NCI-H1092 (cell line): ENCODE results near the gene EHD3.

ENCODE experiments used
- DNase-seq: peaks from one replicate; lab custom pipeline; 2025; lab: John Stamatoyannopoulos, UW

The EHD3 gene

DNA sequence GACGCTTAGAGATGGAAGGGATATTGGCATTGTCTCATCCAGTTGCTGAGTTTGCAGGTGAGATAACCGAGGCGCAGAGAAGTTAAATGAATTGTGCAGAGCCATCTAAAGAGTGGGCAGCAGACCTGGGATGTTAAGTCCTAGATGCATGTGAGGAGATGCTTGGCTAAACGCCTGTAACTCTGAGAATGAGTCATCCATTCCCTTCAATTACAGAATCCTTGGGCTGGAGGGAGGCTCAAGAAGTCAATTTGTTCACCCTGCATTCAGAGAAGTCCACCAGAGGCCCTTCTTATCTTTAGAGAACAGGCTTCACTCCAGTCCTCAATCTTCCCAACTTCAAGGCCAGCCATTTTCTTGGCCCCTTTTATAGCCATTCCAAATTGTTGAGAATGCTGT lies 1.6 kb downstream of the EHD3 start:
- DNase-seq: no peak

DNA sequence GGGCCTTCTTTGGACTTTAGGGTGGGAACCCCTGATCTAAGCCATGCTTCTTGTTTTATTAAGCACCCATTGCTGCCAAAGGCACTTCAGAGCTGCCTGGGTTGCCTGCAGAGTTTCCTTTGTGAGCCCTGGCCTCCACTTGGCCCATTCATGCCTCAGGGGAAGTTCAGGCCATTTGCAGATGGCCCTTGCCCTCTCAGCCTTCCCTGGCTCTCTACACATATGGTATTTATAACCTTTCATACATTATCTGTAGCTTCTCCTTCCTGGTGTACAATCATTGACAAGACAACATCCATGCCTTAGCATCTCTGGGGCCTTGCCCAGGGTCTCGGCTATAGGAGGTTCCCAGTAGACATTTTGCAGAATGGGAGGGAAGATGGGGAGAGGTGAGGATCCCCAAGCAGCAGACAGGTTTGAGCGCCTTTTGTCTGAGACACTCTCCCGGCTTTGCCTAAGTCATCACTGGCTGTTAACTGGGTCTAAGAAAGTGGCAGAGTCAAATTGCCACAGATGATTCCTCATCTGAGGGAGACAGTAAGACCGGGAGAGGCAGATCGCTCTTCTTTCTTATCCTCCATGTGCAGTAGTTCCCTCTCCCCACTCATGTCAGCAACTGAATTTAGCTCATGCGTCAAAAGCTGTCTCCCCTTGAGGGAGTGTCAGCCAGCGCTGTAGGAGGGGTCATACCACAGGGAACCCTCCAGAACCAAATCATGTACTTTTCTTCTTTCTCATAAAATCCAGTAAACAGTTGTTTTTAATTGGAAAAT lies 2.7 kb downstream of the EHD3 start:
- no peak for DNase-seq

DNA sequence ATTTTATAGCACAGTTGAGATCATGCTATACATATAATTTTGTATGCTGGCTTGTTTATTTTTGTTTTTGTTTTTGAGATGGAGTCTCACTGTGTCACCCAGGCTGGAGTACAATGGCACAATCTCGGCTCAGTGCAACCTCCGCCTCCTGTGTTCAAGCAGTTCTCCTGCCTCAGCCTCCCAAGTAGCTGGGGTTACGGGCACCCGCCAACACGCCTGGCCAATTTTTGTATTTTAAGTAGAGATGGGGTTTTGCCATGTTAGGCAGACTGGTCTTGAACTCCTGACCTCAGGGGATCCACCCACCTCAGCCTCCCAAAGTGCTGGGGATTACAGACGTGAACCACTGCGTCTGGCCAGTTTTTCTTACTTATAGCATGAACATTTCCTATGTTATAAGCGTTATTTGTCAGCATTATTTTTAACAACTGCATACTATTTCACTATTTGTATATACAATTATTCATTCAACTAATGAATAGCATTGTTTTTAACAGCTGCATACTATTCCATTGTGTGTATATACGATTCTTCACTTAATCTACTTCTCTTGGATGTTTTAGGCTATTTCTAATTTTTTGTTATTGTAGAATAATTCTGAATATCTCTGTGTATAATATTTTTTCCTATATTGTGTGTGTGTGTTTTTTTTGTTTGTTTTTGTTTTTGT lies 3.5 kb downstream of the EHD3 start:
- no peak for DNase-seq

DNA sequence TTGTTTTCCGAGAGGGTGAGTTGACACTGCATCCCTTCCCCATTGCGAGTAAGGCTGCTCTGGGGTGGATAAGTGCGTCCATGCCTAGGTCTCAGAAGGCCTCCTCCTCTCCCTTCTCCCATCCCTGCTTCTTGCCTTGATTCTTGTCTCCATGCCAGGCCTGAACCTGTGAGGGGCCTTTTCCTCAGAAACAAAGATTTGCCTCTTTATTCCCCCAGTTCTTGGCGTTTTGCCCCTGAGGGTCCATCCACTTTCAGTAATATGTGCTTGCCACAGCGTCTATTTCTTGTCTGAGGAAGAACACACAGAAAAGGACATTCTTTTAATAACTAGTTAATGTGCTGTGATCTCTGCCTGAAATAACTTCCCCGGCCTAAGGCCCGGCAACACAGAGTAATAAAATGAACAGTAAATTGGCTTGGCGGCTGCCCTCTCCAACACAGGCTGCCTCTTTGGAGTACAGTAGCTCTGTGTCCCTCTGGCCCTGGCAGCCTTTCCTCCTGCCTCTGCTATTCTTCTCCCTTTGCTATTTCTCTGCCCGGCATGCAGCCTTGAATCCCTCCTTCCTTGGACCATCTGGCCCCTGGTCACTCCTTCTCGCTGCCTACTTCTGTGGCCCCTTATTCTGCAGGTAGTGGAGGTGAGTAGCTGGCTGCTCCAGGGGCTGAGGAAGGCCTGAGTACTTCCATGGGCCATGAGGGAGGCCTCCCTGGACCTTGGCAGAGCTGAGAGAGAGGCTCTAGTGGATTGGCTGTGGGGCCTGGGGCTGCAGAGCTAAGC lies 4.4 kb downstream of the EHD3 start:
- no peak for DNase-seq

DNA sequence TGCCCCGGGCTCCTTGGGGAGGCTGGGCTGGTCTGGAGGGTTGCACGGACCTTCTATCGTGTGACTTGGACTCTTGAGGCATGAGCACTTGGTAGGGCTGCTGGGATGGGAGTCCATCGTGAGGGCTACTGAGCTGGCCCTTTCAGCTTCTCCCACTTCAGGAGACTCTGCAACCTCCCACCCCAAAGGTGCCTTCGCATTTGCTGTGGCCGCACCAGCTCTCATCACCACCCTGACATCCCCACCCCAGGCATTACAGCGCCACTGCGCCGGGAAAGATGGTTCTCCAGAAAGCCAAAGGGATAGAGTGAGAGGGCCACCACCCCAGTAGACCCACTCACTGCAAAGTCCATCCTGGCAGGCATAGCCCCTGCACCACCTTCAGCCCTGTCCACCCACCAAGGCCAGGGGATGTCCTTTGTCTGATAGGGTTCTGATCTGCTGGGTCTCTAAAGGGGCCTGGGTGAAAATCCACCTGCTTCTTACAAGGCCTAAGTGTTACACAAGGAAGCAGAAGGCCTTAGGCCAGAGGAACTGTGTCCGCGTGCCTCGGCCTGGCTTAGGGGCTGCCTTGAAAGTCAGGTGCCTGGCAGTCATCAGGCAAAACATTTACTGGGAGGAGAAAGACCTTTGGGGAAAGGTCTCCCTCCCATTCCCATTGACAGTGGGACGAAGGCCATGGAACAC lies 5.1 kb downstream of the EHD3 start:
- DNase-seq: no peak

DNA sequence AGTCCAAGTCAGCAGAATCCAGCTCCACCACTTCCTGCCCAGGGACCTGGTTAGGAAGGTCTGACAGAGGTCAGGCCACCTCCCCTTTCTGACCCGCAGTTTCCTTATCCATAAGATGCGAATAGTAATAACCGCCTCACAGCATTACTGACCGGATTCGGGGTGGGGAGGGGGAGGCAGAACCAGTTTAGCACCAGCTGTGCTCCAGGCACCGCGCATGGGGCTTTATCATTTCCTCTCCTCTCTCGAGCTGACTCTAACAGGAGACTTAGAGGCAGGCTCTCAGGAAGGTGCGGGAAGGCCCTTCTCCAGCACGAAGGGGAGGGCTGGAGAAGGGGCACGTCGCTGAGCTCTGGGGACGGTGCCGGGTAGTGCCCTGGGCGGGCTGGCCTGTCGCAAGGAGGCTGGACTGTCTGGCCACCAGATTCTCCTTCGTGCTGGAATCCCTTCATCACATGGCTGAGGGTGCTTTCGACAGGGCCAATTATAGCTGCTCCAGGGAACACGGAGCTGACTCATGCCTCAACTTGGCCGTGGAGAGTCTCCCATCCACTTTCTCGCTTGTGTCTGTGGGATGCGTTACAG lies 5.7 kb downstream of the EHD3 start:
- no peak for DNase-seq

DNA sequence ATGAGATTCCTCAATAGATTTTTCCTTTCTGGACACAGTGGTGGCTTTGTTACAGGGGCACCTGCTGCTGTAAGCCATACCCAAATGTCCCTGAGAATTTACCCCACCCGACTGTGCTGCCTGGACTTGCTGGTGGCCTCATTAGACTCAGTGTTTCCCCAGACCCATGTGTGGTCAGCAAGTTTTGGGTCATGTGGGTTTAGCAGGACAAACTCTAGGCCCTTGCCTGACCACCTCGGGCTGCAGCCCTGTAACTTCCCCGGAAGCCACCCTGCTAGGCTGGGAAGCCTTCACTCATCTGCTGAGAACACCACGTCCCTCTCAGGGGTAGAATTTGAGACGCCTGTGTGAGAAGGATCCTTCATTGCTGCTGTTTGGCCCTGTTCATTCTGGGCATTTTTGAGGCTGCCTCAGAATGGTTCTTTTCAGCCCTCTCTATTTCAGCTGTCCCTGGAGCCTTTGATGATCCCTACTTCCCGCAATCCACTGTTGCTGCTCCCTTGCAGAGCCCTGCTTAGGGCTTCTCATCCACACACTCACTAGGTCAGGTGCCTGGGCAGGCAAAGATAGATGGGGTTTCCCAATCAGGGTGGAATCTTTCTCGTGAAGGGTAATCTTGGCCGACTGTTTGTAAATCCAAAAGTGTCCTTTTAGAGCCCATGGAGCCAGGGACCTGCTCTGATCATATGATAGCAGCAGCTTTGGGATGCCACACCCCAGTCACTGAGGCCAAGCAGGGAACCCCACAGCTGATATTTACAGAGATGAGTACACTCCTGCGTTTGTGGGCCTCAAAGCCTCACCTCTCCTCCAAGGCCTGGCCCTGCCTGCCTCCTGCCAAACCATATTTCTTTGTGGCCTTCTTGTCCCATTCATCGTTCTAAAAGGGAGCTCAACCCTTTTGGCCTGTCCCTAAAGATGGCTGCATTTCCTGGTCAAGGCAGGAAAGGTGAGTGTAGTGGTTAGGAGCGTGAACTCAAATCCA lies 6.7 kb downstream of the EHD3 start:
- no peak for DNase-seq

DNA sequence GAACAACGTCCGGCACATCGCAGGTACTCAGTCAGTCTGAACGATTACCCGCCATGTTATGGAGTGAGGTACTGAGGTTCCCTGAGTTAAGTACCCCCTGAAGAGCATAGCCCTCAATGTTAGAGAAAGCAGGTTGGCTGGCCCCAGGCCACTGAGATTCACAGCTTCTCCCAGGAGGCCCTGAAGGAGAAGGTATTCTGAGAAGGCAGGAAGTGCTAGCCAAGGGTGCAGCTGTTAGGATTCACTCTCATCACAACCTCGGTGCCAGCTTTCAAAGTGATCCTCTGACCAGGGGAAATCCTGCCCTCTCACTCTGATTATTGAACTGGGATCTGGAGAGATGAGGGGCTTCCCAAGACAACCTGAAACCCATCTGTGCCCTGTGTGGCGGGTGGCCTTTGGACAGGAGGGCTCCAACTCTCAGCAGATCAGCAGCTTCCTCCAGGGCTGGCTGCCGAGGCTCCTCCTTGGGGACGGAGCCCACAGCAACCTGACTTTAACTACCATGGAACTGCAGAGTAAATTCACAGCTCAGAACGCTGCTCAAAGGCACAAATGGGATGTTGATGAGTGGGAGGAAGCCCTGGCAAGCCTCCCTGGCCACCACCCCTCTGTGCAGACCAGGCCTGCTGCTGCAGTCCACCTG lies 7.8 kb downstream of the EHD3 start:
- no peak for DNase-seq

DNA sequence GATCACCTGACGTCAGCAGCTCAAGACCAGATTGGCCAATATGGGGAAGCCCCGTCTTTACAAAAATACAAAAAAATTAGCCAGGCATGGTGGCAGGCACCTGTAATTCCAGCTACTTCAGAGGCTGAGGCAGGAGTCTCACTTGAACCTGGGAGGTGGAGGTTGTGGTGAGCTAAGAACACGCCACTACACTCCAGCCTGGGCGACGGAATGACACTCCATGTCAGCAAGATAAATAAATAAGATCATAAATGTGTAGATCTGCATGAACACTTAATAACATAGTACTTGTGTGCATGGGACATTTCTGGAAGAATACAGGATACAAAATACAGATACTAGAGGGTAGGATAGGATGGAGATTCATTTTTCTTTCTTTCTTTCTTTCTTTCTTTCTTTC lies 9.1 kb downstream of the EHD3 start:
- DNase-seq: no peak

DNA sequence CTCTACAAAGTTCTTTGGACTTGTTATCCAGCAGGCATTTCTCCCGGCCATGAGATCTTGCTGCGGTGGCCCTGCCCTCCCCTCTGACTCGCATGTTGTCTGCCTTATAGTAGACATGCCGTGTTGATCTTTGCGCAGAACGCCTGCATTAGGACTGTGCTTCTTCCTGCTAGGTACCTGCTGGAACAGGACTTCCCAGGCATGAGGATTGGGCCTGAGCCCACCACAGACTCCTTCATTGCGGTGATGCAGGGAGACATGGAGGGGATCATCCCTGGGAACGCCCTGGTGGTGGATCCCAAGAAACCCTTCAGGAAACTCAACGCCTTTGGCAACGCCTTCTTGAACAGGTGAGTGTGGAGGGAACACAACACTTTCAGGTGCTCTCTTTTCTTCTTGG lies 10.1 kb downstream of the EHD3 start:
- no peak for DNase-seq

DNA sequence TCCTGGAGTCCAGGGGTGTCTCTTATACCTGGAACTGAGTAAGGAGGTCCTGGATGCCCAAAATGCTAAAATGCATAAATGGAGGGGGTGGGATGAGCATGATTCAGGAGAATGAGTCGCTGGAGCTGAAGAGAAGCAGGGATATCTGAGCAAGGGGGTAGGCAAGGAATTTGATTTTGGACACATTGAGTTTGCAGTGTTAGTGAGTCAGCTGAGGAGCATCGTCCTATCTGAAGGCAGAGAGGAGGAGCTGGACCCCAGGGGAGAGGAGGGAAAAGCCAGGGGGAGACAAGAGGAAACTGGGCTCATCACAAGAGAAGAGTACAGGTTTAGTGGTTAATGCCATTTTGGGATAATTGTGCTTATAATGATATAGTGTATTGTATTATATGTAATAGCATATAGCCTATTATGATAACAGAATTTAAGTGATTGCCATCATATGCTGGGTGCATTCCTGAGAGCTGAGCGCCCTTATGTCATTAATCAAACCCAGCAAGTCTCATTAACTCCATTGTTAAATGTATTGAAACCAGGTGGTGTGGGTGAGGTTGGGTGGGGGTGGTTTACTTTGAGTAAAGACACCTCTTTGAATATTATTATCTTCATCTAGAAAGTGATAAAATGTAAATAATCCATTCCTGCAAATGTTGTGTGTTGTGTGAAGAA lies 12.4 kb downstream of the EHD3 start:
- DNase-seq: no peak

DNA sequence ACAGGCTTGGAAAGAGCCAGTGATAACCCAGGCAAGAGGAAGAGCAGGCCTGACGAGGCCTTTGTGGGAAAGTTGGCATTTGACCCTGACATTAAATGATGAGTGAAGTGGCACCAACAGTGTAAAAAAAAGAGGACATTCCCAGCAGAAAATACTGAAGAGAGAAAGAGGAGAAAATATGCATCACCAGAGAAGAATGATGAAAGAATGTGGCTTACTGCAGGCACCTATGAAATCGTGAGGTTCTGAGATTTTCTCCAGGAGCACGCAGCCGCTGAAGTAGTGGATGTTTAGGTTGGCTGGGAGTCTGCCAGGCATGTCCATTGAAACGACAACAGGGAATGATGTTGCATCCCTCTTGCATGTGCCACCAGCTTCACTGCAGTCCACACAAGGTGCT lies 13.8 kb downstream of the EHD3 start:
- DNase-seq: no peak

DNA sequence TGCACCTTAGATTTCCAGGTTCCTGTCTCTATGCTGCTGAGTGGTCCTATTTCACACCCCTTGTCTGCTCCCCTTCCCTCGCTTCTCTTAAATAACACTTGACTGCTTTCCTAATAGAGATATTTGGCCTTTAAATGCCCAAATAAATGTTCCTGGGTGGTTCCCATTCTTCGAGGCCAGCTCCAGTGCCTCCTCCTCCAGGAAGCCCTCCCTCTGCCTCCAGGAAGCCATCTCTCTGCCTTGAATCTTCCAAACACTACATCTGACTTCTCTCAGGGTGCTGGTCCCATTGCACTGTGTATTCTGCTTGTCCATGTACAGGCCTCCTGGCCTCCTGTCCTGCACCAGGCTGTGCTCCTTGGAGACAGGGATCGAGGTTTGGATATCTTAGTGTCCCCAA lies 14.2 kb downstream of the EHD3 start:
- DNase-seq: no peak

DNA sequence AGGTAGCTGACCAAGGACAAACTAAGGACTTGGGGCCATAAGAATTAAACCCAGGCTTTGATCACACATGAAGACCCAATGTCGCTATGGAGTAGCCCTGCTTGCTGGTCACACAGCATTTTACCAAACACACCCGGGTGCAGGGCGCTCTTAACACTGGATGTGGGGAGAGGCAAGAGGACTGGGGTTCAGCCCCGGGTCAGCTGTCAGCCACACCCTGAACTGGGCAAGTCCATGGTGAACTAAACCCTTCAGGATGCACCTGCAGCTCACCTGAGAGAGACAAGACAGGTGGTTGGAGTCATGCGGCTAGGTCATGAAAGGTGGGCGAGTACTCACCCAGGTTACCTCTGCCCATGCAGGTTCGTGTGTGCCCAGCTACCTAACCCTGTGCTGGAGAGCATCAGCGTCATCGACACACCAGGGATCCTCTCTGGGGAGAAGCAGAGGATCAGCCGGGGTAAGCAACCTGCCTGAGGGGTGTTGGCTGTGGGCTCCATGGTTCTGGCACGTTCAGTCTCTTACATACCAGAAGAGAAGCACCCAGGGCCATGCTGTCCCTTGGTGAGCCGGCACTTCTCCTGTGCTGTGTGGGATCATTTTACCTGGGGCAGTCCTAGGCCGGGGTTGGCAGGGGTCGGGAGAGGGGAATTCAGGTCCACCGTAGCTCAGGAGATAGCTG lies 15.2 kb downstream of the EHD3 start:
- no peak for DNase-seq

DNA sequence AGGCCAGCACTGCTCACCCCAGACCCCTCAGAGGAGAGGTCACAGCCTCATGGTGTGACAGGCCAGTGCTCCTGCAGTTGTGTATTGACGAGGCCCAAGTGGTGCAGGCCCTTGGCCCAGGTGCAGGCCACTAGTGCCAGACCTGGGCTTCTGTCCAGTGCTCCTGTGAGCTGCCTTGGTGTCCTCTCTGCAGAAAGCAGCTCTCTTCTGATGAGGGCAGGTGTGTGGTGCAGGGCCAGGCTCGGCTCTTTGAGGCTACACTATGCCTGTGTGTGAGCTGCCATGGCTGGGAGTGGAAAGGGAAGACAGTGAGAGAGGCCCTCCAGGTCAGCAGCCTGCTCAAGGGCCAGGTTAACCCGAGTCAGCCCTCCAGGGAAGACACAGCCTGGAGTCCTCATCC lies 17.1 kb downstream of the EHD3 start:
- DNase-seq: no peak

DNA sequence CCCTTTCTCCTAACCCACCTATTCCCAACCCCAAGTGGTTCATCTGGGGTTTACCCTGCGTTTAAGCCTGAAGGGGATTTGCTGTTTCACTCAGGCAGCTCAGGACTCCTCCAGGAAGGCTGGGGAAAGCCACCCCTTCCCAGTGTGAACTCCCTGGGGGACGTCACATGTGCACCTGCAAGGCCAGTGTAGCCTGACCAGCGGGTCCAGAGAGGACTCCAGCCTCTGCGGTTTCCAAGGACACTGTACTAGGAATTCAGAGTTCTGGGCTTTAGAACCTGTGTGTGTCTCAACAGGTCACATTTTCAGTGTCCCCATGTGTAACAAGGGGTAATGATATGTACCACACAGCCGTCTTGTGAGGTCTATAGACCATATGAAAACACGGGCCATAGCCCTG lies 17.9 kb downstream of the EHD3 start:
- no peak for DNase-seq

DNA sequence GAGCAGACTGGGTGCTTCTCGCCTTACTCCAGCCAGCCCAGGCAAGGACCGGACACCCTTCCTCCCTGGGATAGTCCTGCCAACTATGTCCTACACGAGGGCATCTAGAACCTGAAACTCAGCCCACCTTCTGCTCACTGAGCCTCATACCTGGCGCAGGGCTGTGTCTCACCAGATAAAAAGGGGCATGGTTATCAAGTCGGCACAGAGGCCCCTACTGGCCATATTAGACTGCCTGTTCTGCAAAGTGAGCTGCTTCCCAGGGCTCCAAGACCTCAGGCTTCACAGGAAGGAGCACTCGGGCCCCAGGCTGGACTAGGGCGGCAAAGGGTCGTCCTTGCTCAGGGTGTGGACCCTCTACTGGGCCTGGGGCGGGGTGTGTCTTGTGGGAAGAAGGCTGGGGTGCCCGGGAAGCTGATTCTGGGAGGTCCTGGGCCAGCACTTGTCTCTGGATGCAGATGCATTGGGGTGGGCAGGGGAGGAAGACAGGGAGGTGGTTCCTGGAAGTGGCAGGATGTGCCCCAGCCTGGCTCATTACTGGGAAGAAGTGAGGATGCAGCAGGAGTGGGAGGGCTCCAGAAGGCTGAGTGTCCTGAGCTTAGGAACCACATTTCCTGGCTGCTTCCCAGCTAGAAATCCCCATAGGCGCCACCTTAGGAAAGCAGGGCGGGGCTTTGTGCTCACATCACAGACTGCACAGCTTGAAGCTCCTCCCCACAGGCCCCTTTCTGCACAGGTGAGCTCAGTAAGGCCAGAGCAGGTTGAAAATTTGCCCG lies 19.6 kb downstream of the EHD3 start:
- no peak for DNase-seq
